HG03520 (cell line): ENCODE measurements around the gene LYSMD2.

Experiments used
- ATAC-seq: cut with Tn5 transposase; IDR thresholded peaks from one replicate; pipeline ENCODE4 v1.9.1; 2021; ENCODE audit warnings: mild to moderate bottlenecking, moderate library complexity; ENCODE audit not compliant: unreplicated experiment

The LYSMD2 gene

DNA sequence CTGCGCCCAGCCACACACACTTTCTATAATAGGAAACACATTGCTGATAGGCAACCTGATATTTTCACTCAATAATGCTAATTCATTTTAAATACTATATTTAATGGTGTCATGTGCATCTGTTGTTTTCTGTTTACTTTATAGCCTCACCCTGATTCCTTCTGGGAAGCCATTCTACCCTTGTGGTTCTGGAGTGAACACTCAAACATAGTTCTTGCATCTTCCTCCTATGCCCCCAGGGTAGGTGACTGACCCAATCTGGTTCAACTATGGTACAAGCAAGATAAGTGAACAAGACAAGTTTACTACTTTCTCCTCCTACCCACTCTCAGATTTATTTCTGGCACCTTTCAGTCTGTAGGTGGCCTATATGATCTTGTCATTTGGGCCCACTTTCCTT, 60.4 kb downstream of the LYSMD2 start:
- no peak for ATAC-seq

DNA sequence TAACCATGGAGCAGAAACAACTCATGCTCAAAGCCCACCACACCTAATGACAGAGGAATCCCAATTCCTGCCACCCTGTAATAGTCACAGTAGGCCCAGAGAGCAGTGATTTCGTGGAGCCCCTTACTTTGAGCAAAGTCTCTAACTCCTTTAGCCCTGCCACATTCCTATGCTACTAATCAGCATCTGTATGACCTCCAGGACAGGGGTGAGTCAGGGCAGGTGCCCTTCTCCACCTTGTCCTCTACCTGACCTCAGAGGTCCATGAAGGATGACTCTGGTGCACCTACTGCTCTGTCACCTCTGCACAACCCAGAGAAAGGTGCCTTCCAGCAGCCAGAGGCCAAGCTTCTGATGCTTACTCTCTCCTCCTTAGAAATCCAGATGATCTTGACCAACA, 62.2 kb downstream of the LYSMD2 start:
- ATAC-seq, result no peak
